Kidney (tissue), 14 donors: Measurements from ENCODE around the gene RFPL1. TPM values are rescaled to one million over a fixed set of nuclear protein-coding genes. Genes with fewer than 3 reads are reported as not detected.

Source experiments
- DNase-seq, 5 donors: peaks; one replicate each; pipeline ENCODE4 v3.0.0-alpha.2; 2013 to 2020
- FAIRE-seq: peaks from 2 replicates; lab custom pipeline; 2012; peaks lifted over from hg19 to GRCh38; lab: Jason Lieb, UNC
- H3K27ac ChIP-seq, 2 donors: one replicate each; pipeline ENCODE4 v1.7.0; 2013; ENCODE audit warnings: low read depth in 2 of 2, low read length in 2 of 2, inconsistent platforms in 1 of 2
- H3K27me3 ChIP-seq: one replicate; pipeline ENCODE4 v1.7.1; 2013; ENCODE audit warnings: low read length, inconsistent platforms; ENCODE audit not compliant: control insufficient read depth, insufficient read depth
- H3K36me3 ChIP-seq, 3 donors: one replicate each; pipeline versions ENCODE4 v1.7.0 to v1.7.1; 2013; ENCODE audit warnings: low read length in 3 of 3, control low read depth in 1 of 3, inconsistent platforms in 1 of 3; ENCODE audit not compliant: insufficient read depth in 3 of 3, control insufficient read depth in 2 of 3
- H3K4me1 ChIP-seq, 3 donors: one replicate each; pipeline versions ENCODE4 v1.7.0 to v1.7.1; 2013; ENCODE audit warnings: low read length in 3 of 3, inconsistent platforms in 1 of 3, low read depth in 1 of 3; ENCODE audit not compliant: control insufficient read depth in 2 of 3, insufficient read depth in 2 of 3
- H3K4me3 ChIP-seq, 3 donors: one replicate each; pipeline versions ENCODE4 v1.7.0 to v1.8.1; 2013; ENCODE audit warnings: low read length in 3 of 3, control low read depth in 1 of 3, inconsistent platforms in 1 of 3
- H3K9ac ChIP-seq, 3 donors: one replicate each; pipeline versions ENCODE4 v1.7.0 to v1.7.1; 2013; ENCODE audit warnings: low read length in 3 of 3, control low read depth in 1 of 3, inconsistent platforms in 1 of 3
- H3K9me3 ChIP-seq, 3 donors: one replicate each; pipeline versions ENCODE4 v1.7.0 to v1.7.1; 2013; ENCODE audit warnings: low read length in 3 of 3, control low read depth in 1 of 3, inconsistent platforms in 1 of 3; ENCODE audit not compliant: control insufficient read depth in 2 of 3, insufficient read depth in 1 of 3
- intact Hi-C: fragments of 100-400 bp; cut with DNase I; formaldehyde crosslinking; loops from one replicate; pipeline ENCODE4 v1.11.1; 2022
- polyA plus RNA-seq: library from polyadenylated mRNA; stranded (reverse); fragments of 350-450 nt; fragmentation: Illumina TruSeq; extraction: RNeasy Lipid Tissue Mini Kit (QIAGEN cat#74804); gene quantifications from one replicate; pipeline ENCODE4 v1.2.3, GENCODE V29; 2014; ENCODE audit warnings: low read depth, low replicate concordance; ENCODE audit not compliant: insufficient read depth
- total RNA-seq: library from RNA; stranded (reverse); fragmentation: NEBNext Ultra II Directional; extraction: Animal tissue kit (Norgen Biotek cat#: 25700); gene quantifications from one replicate; pipeline ENCODE4 v1.2.1, GENCODE V29; 2021
- TF ChIP-seq, protein P1 (sequence below): IDR thresholded peaks from 3 replicates; pipeline ENCODE4 v1.5.1; 2012; ENCODE audit warnings: mild to moderate bottlenecking, moderate library complexity, borderline replicate concordance; ENCODE audit not compliant: insufficient read depth; ENCODE audit errors: extremely low read depth
- donor health status: control.
- donor health status: control.
- donor health status: control.
- donor health status: control.
- donor health status: control.
- donor health status: DM: yes; HTN: yes; CAD: no.
- donor health status: Normal renal cell carcinoma (clear cell type).

Gene RFPL1
- total and polyA plus RNA-seq, 2 donors from 2014 or later: not detected

DNA sequence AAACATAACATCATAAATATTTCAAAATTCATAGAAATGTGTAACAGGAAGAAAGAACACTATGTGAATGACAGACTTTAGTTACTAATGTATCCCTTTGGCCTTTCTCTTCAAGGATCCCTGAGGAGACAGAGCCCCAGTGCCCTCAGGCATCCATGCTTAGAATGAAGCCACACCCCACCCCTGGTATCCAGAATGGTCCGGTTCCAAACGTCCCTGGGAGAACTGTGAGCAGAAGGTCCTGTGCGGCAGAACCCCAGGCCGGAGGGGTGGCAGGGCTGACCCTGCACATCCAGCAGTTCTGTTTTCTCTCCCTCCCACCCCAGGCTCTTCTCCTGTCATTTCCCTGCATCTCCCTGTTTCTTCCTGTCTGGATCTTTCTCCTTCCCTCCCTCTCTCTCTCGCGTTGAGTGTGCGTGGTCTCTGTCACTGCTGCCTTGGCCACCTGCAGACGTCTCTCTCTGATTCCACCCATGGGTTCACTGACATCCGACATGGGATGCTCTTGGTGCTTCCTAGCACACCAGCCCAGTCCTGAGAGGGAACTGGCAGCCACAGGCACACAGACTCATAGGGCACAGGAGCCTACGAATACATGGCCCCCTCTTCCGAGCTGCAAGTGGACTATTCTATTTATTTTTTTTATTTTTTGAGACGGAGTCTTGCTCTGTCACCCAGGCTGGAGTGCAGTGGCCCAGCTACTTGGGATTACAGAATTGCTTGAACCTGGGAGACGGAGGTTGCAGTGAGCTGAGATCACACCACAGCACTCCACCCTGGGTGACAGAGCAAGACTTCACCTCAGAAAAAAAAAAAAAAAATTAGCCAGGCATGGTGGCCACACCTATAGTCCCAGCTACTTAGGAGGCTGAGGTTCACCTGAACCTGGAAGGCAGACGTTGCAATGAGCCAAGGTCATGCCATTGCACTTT is 5.7 kb downstream of the RFPL1 start:
- DNase-seq (no peak), FAIRE-seq (no peak)
- Histone ChIP-seq H3K9me3 (no peaks in the 10 kb centered on the region), H3K27ac (no peak overlapping the region), H3K9ac (no peak overlapping the region), H3K4me3 (no peak overlapping the region), H3K4me1 (no peaks in the 10 kb centered on the region), H3K36me3 (no peaks in the 10 kb centered on the region), H3K27me3 (no peaks in the 10 kb centered on the region)
- intact Hi-C loops: no loop called here
- TF ChIP-seq, protein P1, sequence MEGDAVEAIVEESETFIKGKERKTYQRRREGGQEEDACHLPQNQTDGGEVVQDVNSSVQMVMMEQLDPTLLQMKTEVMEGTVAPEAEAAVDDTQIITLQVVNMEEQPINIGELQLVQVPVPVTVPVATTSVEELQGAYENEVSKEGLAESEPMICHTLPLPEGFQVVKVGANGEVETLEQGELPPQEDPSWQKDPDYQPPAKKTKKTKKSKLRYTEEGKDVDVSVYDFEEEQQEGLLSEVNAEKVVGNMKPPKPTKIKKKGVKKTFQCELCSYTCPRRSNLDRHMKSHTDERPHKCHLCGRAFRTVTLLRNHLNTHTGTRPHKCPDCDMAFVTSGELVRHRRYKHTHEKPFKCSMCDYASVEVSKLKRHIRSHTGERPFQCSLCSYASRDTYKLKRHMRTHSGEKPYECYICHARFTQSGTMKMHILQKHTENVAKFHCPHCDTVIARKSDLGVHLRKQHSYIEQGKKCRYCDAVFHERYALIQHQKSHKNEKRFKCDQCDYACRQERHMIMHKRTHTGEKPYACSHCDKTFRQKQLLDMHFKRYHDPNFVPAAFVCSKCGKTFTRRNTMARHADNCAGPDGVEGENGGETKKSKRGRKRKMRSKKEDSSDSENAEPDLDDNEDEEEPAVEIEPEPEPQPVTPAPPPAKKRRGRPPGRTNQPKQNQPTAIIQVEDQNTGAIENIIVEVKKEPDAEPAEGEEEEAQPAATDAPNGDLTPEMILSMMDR: no peak

DNA sequence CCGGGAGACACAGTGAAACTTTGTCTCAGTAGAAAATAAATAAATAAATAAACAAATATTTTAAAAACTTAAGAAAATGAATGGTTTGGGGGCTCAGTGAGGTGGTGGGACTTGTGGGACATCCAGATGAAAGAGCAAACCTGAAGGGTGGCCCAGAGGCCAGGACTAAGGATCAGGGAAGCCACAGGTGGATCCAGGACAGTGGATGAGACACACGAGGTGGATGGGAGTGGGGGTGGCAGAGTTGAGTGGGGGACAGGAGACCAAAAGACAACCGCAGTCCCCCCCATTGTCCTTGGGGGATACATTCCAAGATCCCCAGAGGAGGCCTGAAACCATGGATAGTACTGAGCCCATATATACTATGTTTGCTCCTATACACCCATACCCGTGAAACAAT is 7.1 kb downstream of the RFPL1 start:
- DNase-seq: no peak
- intact Hi-C loops: no loop called here
- no peak overlapping the region for H3K27ac ChIP-seq
- H3K4me1 ChIP-seq: no peaks in the 10 kb centered on the region
- H3K36me3 ChIP-seq: no peaks in the 10 kb centered on the region
- H3K4me3 ChIP-seq: no peak overlapping the region
- no peak for FAIRE-seq
- TF ChIP-seq, protein P1: no peak
- no peak overlapping the region for H3K9ac ChIP-seq
- H3K9me3 ChIP-seq: no peaks in the 10 kb centered on the region
- H3K27me3 ChIP-seq: no peaks in the 10 kb centered on the region

DNA sequence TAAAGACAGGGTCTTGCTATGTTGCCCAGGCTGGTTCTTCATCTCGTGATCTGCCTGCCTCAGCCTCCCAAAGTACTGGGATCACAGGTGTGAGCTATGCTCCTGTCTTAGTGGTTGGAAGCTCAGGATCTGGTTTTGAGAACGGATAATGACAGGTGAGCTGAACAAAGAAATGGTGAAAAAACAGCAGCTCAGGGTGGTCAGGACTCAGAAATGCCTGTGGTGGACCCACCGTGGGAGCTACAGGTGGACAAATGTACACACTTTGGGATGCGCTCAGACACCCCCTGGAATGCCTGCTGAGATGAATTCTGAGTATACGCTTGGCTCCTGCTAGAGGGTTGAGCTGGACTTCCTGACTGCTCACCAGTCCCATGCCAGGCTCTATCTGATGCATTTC is 9.5 kb downstream of the RFPL1 start:
- Histone ChIP-seq H3K9me3 (no peaks in the 10 kb centered on the region), H3K27me3 (no peaks in the 10 kb centered on the region), H3K4me1 (no peaks in the 10 kb centered on the region), H3K36me3 (no peaks in the 10 kb centered on the region), H3K9ac (no peak overlapping the region), H3K27ac (no peak overlapping the region), H3K4me3 (no peak overlapping the region)
- TF ChIP-seq, protein P1: no peak
- FAIRE-seq (no peak), DNase-seq (peak in 1 of 5 donors; percentile 3)
- intact Hi-C loops: no loop called here
